Neuronal stem cell (in vitro differentiated cells): ENCODE measurements around the gene FRS3.

Experiments used
- DNase-seq: peaks from one replicate; pipeline ENCODE4 v3.0.0-alpha.2; 2013; ENCODE audit warnings: low spot score
- H2AFZ ChIP-seq: one replicate; pipeline ENCODE4 v1.6.1; 2013; ENCODE audit warnings: mild to moderate bottlenecking, low read length, inconsistent platforms
- H2AK5ac ChIP-seq: 2 replicates; pipeline ENCODE4 v1.6.1; 2013; ENCODE audit warnings: low read depth, mild to moderate bottlenecking, inconsistent platforms, low read length, moderate library complexity, mixed read lengths
- H2BK120ac ChIP-seq: 2 replicates; pipeline ENCODE4 v1.6.1; 2013; ENCODE audit warnings: low read depth, mild to moderate bottlenecking, inconsistent platforms, low read length, moderate library complexity, mixed read lengths
- H2BK12ac ChIP-seq: one replicate; pipeline ENCODE4 v1.6.1; 2013; ENCODE audit warnings: low read length, inconsistent platforms
- H2BK15ac ChIP-seq: 2 replicates; pipeline ENCODE4 v1.6.1; 2013; ENCODE audit warnings: mild to moderate bottlenecking, low read length, inconsistent platforms, mixed read lengths
- H2BK5ac ChIP-seq: one replicate; pipeline ENCODE4 v1.6.1; 2013; ENCODE audit warnings: inconsistent platforms, mild to moderate bottlenecking, low read length, moderate library complexity
- H3K14ac ChIP-seq: one replicate; pipeline ENCODE4 v1.6.1; 2013; ENCODE audit warnings: low read length, inconsistent platforms
- H3K18ac ChIP-seq: 2 replicates; pipeline ENCODE4 v1.6.1; 2013; ENCODE audit warnings: low read length, inconsistent platforms
- H3K23ac ChIP-seq: 2 replicates; pipeline ENCODE4 v1.6.1; 2013; ENCODE audit warnings: low read depth, mild to moderate bottlenecking, mixed read lengths, low read length, inconsistent platforms; ENCODE audit not compliant: poor library complexity
- H3K27ac ChIP-seq: replicated peaks from 3 replicates; pipeline ENCODE4 v1.5.1; 2013; ENCODE audit warnings: low read length, inconsistent platforms
- H3K27me3 ChIP-seq, 3 experiments: 2 replicates each; pipeline ENCODE4 v1.6.1; 2013; ENCODE audit warnings: low read length in 3 of 3, mild to moderate bottlenecking in 2 of 3, inconsistent platforms in 1 of 3, low read depth in 1 of 3, mixed read lengths in 1 of 3, moderate library complexity in 1 of 3; ENCODE audit not compliant: control insufficient read depth in 3 of 3, insufficient read depth in 3 of 3
- H3K36me3 ChIP-seq, 2 donors: replicated peaks in 1 of 2; 2 replicates each; pipeline ENCODE4 v1.6.1; 2013; ENCODE audit warnings: low read length in 2 of 2; ENCODE audit not compliant: control insufficient read depth in 2 of 2, insufficient read depth in 2 of 2
- H3K4ac ChIP-seq: 2 replicates; pipeline ENCODE4 v1.6.1; 2013; ENCODE audit warnings: inconsistent platforms, mild to moderate bottlenecking, low read length, moderate library complexity
- H3K4me1 ChIP-seq, 2 donors: 1 replicate in 1 of 2; 2 replicates in 1 of 2; pipeline ENCODE4 v1.6.1; 2013; ENCODE audit warnings: low read length in 2 of 2, low read depth in 1 of 2; ENCODE audit not compliant: control insufficient read depth in 2 of 2, insufficient read depth in 1 of 2
- H3K4me2 ChIP-seq: one replicate; pipeline ENCODE4 v1.6.1; 2013; ENCODE audit warnings: mild to moderate bottlenecking, low read length, inconsistent platforms; ENCODE audit not compliant: insufficient read depth, poor library complexity, severe bottlenecking
- H3K4me3 ChIP-seq, 2 donors: 2 replicates each; pipeline ENCODE4 v1.5.1; 2013; ENCODE audit warnings: low read length in 2 of 2, mild to moderate bottlenecking in 2 of 2, inconsistent platforms in 1 of 2, moderate library complexity in 1 of 2
- H3K79me1 ChIP-seq: one replicate; pipeline ENCODE4 v1.6.1; 2013; ENCODE audit warnings: low read depth, mild to moderate bottlenecking, inconsistent platforms, low read length, moderate library complexity
- H3K9ac ChIP-seq: one replicate; pipeline ENCODE4 v1.6.1; 2013; ENCODE audit warnings: mild to moderate bottlenecking, low read depth, low read length, inconsistent platforms; ENCODE audit not compliant: poor library complexity
- H3K9me3 ChIP-seq, 2 donors: replicated peaks in 1 of 2; 2 replicates each; pipeline versions ENCODE3 to v1.6.1; 2013; ENCODE audit warnings: low read length in 2 of 2, mild to moderate bottlenecking in 2 of 2, inconsistent platforms in 1 of 2, low read depth in 1 of 2, mixed read lengths in 1 of 2, moderate library complexity in 1 of 2; ENCODE audit not compliant: control insufficient read depth in 2 of 2, insufficient read depth in 1 of 2
- H4K8ac ChIP-seq: one replicate; pipeline ENCODE4 v1.6.1; 2013; ENCODE audit warnings: low read depth, mild to moderate bottlenecking, inconsistent platforms, low read length, moderate library complexity
- H4K91ac ChIP-seq: one replicate; pipeline ENCODE4 v1.6.1; 2013; ENCODE audit warnings: low read length, low read depth, mild to moderate bottlenecking, inconsistent platforms; ENCODE audit not compliant: poor library complexity
- WGBS, 2 donors: extraction: QIAGEN DNeasy Blood & Tissue Kit; methylation state at CpG; one replicate each; pipeline ENCODE4 v1.1.7; 2013; ENCODE audit warnings: missing lambda C conversion rate in 2 of 2, mixed read lengths in 1 of 2; ENCODE audit not compliant: insufficient read length in 2 of 2, insufficient replicate concordance in 1 of 2; ENCODE audit errors: extremely low coverage in 2 of 2; 5-methylcytosine and 5-hydroxymethylcytosine counted together

FRS3 gene

DNA sequence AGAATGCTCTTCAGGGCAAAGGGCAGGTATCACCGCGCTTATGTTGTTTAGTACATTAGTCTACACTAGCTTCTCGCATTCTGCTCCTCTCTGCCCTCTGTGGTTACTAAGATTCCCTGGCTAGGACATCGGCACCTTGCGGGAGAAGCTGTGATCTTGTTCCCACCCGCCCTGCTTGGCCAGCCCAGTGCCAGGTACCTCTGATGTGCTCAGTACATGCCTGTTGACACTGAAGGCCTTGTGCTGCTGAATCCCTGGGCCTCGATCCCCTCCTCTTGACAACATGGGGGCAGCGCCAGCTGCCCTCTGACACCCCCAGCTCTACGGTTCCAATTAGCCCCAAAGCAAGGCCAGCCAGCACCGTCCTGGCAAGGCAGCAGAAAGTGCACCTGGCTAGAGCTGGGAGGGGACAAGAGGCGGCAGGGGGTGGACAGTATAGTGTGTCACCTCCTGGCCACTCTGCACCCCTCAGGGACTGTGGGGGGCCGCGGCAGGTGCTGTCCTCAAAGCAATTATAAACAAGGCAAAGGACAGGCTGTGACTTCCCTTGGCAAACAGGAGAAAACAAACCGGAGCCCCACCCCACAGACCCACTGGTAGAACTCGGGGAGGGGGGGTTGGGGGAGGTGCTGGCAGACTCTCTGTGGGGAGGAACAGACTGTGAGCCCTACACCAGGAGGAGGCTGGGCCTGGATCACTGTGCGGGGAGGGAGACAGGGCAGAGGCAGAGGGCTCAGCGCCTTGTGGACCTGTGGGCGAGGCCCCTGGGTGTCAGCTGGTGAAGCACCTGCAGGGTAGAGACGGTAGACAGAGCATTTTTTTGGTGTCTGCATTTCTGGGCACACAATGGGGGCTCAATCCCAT is 51.4 kb downstream of the FRS3 start:
- Histone ChIP-seq H3K4ac (no peak overlapping the region), H3K9me3 (no peaks in the 10 kb centered on the region), H3K36me3 (no peaks in the 10 kb centered on the region), H3K27ac (no peak overlapping the region), H4K91ac (no peak overlapping the region), H2AK5ac (peak overlapping the region; percentile 72), H3K4me2 (no peak overlapping the region), H3K27me3 (peaks cover 0 to 65% (median 11%) of the 10 kb centered on the region in 3 experiments), H3K4me3 (no peak overlapping the region), H3K4me1 (peaks cover 6 to 9% of the 10 kb centered on the region in 2 donors), H4K8ac (no peak overlapping the region), H2BK120ac (no peak overlapping the region), H3K23ac (peak overlapping the region; percentile 47), H3K79me1 (no peaks in the 10 kb centered on the region), H2BK12ac (no peak overlapping the region), H2BK15ac (peak overlapping the region; percentile 17), H3K14ac (no peak overlapping the region), H3K9ac (no peak overlapping the region), H3K18ac (no peak overlapping the region), H2AFZ (no peak overlapping the region), H2BK5ac (no peak overlapping the region)
- WGBS, 2 donors, result no CpG with 5 or more reads among the region's 19 CpGs
- DNase-seq, result no peak

DNA sequence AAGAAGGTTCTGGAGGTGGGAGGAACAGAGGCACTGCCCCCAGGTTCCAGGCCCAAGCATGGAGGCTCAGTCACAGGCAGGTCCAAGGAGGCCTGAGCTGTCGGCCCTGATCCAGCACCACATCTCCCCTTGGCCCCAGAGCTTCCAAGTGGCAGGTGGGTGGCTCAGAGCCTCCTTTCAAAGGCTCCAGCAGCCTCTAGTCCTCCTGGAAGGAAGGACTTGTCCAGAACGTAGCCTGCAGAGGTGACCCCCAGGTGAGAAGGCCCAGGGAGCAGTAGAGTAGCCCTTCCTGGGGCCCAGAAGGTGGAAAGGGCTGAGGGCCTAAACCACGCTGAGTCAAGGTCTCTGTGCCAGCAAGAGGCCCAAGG is 52.0 kb downstream of the FRS3 start:
- no peak overlapping the region for H3K9ac ChIP-seq
- H2BK15ac ChIP-seq, result peak overlapping the region; percentile 82
- no peak overlapping the region for H2BK12ac ChIP-seq
- H2BK120ac ChIP-seq, result no peak overlapping the region
- H4K91ac ChIP-seq, result no peak overlapping the region
- H3K4me1 ChIP-seq, result peaks cover 2 to 5% of the 10 kb centered on the region in 2 donors
- H2AFZ ChIP-seq, result no peak overlapping the region
- no peaks in the 10 kb centered on the region for H3K36me3 ChIP-seq
- DNase-seq, result no peak
- no peak overlapping the region for H2BK5ac ChIP-seq
- no peaks in the 10 kb centered on the region for H3K9me3 ChIP-seq
- no peak overlapping the region for H3K18ac ChIP-seq
- H3K23ac ChIP-seq, result peak overlapping the region; percentile 10
- H3K4ac ChIP-seq, result no peak overlapping the region
- H4K8ac ChIP-seq, result no peak overlapping the region
- no peak overlapping the region for H3K4me2 ChIP-seq
- no peak overlapping the region for H3K27ac ChIP-seq
- H3K79me1 ChIP-seq, result no peaks in the 10 kb centered on the region
- no peak overlapping the region for H3K4me3 ChIP-seq
- H2AK5ac ChIP-seq, result peak overlapping the region; percentile 72
- peaks cover 0 to 59% (median 5%) of the 10 kb centered on the region in 3 experiments for H3K27me3 ChIP-seq
- no CpG with 5 or more reads among the region's 3 CpGs for WGBS, 2 donors
- no peak overlapping the region for H3K14ac ChIP-seq

DNA sequence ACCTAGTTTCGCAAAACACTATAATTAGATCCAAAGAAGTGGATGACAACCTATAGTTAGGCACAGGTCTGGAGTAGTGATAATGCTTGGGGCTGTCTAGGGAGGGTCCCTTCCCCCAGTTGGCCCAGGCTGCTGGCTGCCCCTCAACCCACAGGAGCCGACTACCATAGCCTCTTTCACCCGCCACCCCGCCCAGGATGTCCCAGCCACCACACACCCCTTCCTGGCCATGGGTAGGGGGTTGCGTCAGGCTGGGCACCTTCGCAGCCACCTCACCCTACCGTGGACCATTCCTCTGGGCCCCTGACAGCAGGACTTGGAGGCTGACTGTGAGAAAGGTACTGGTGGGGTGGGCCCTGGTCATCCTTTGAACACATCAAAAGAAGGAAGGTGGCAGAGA is 52.8 kb downstream of the FRS3 start:
- Histone ChIP-seq H4K91ac (no peak overlapping the region), H3K79me1 (no peaks in the 10 kb centered on the region), H3K36me3 (no peaks in the 10 kb centered on the region), H2BK120ac (no peak overlapping the region), H3K18ac (no peak overlapping the region), H3K4me1 (peaks cover 0 to 2% of the 10 kb centered on the region in 2 donors), H3K14ac (no peak overlapping the region), H2BK5ac (peak overlapping the region; percentile 94), H3K23ac (no peak overlapping the region), H3K27ac (no peak overlapping the region), H2AK5ac (no peak overlapping the region), H4K8ac (no peak overlapping the region), H3K4me3 (peak overlapping the region in 1 of 2 donors; percentile 32), H3K9ac (no peak overlapping the region), H2BK15ac (no peak overlapping the region), H2BK12ac (no peak overlapping the region), H3K27me3 (peaks cover 0 to 51% (median 2%) of the 10 kb centered on the region in 3 experiments), H3K4ac (no peak overlapping the region), H3K4me2 (no peak overlapping the region), H3K9me3 (no peaks in the 10 kb centered on the region), H2AFZ (no peak overlapping the region)
- no CpG with 5 or more reads among the region's 7 CpGs for WGBS, 2 donors
- no peak for DNase-seq

DNA sequence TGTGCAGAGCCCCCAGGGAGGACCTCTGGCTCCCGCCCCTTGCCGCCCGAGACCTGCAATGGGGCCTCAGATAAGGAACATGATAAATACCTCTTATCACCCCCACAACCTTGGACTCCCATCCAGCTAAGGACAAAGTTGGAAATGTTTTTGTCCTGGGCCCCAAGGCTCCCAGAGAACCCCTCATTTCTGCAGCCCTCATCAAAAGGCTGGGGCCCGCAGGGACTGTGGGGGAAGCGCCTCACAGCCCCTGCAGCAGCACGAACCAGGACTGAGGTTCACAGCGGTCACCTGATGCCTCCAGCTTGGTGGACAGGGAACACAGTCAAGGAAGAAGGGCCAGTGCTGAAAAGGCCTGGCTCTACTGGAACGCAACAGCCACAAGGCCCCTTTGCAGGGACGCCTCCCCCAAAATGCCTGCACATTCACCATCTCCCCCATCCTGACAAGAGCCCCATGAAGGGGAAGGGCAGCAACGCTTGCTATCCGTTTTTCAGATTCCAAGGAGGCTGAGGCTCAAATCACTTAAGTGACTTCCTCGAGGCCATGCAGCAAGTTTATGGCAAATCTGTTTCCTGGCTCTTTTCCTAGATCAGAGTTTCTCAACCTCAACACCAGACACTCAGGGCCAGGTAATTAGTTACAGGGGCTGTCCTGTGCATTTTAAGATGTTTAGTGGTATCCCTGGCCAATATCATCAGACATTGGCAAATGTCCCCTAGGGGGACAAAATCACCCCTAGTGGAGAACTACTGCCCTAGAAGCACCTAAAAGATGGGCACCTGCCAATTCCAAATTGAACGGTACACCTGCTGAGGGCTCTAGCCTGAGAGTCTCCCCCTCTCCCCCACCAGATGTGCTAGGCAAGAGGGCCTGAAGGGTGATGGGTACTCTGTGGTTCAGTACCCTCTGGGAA is 54.9 kb downstream of the FRS3 start:
- no peak overlapping the region for H4K8ac ChIP-seq
- no peaks in the 10 kb centered on the region for H3K9me3 ChIP-seq
- WGBS, 2 donors, result no CpG with 5 or more reads among the region's 13 CpGs
- H2BK5ac ChIP-seq, result peak overlapping the region; percentile 68
- no peak overlapping the region for H3K4me2 ChIP-seq
- H3K9ac ChIP-seq, result no peak overlapping the region
- peak overlapping the region; percentile 2 for H3K18ac ChIP-seq
- no peak overlapping the region for H3K14ac ChIP-seq
- H3K4ac ChIP-seq, result no peak overlapping the region
- H2BK120ac ChIP-seq, result no peak overlapping the region
- peak overlapping the region; percentile 85 for H2AK5ac ChIP-seq
- peak overlapping the region; percentile 70 for H2BK15ac ChIP-seq
- no peaks in the 10 kb centered on the region for H3K36me3 ChIP-seq
- no peak overlapping the region for H2BK12ac ChIP-seq
- no peak overlapping the region for H3K27ac ChIP-seq
- peaks cover 0 to 2% of the 10 kb centered on the region in 2 donors for H3K4me1 ChIP-seq
- no peak overlapping the region for H2AFZ ChIP-seq
- H4K91ac ChIP-seq, result no peak overlapping the region
- peaks cover 0 to 32% (median 0%) of the 10 kb centered on the region in 3 experiments for H3K27me3 ChIP-seq
- H3K79me1 ChIP-seq, result no peaks in the 10 kb centered on the region
- no peak overlapping the region for H3K23ac ChIP-seq
- no peak for DNase-seq
- no peak overlapping the region for H3K4me3 ChIP-seq
